Keratinocyte (primary cell): Measurements from ENCODE around the gene IFI35. TPM values are rescaled to one million over a fixed set of nuclear protein-coding genes. Genes with fewer than 3 reads are reported as not detected.
A peak's percentile ranks its signal among the peaks of the same experiment; 100 is the strongest.

Experiments used
- DNase-seq: peaks from one replicate; pipeline ENCODE4 v3.0.0-alpha.2; 2011; ENCODE audit warnings: low read depth, missing footprints, low spot score
- FAIRE-seq: peaks from 2 replicates; lab custom pipeline; 2011; peaks lifted over from hg19 to GRCh38; lab: Jason Lieb, UNC
- H2AFZ ChIP-seq: 2 replicates; pipeline ENCODE4 v1.6.0; 2012; ENCODE audit warnings: low read length, control low read depth, inconsistent platforms; ENCODE audit not compliant: control insufficient read depth
- H3K27ac ChIP-seq: 2 replicates; pipeline ENCODE4 v1.5.1; 2011; ENCODE audit warnings: low read length; ENCODE audit not compliant: control insufficient read depth, insufficient read depth
- H3K27me3 ChIP-seq: 3 replicates; pipeline ENCODE4 v1.6.0; 2011; ENCODE audit warnings: low read length; ENCODE audit not compliant: control insufficient read depth, insufficient read depth; ENCODE audit errors: extremely low read depth
- H3K36me3 ChIP-seq, 2 experiments: 2 replicates in 1 of 2; 3 replicates in 1 of 2; pipeline ENCODE4 v1.5.1; 2011; ENCODE audit warnings: low read length in 2 of 2, mild to moderate bottlenecking in 1 of 2; ENCODE audit not compliant: control insufficient read depth in 2 of 2, insufficient read depth in 2 of 2; ENCODE audit errors: extremely low read depth in 1 of 2
- H3K4me1 ChIP-seq: 3 replicates; pipeline ENCODE4 v1.5.1; 2011; ENCODE audit warnings: low read length; ENCODE audit not compliant: control insufficient read depth, insufficient read depth; ENCODE audit errors: extremely low read depth
- H3K4me2 ChIP-seq: 3 replicates; pipeline ENCODE4 v1.6.0; 2011; ENCODE audit warnings: low read depth, low read length; ENCODE audit not compliant: control insufficient read depth, insufficient read depth; ENCODE audit errors: extremely low read depth
- H3K4me3 ChIP-seq, 3 experiments: fragments of 200-600 bp in 1 of 3; sonication (generic) in 1 of 3; 2 replicates in 2 of 3; 3 replicates in 1 of 3; pipeline ENCODE4 v1.5.1; 2011 to 2016; ENCODE audit warnings: low read length in 3 of 3, mild to moderate bottlenecking in 3 of 3, control low read depth in 2 of 3, inconsistent platforms in 1 of 3, low read depth in 1 of 3, mixed read lengths in 1 of 3, mixed run types in 1 of 3, moderate library complexity in 1 of 3; ENCODE audit not compliant: control insufficient read depth in 2 of 3, insufficient read depth in 2 of 3; ENCODE audit errors: extremely low read depth in 1 of 3
- H3K79me2 ChIP-seq: 2 replicates; pipeline ENCODE4 v1.6.0; 2012; ENCODE audit warnings: low read length; ENCODE audit not compliant: control insufficient read depth, insufficient read depth
- H3K9ac ChIP-seq: 3 replicates; pipeline ENCODE4 v1.6.0; 2011; ENCODE audit warnings: low read length; ENCODE audit not compliant: control insufficient read depth, insufficient read depth; ENCODE audit errors: extremely low read depth
- H3K9me1 ChIP-seq: 3 replicates; pipeline ENCODE4 v1.6.0; 2011; ENCODE audit warnings: low read length; ENCODE audit not compliant: control insufficient read depth, insufficient read depth; ENCODE audit errors: extremely low read depth
- H3K9me3 ChIP-seq: 2 replicates; pipeline ENCODE4 v1.5.1; 2012; ENCODE audit warnings: low read depth, low read length; ENCODE audit not compliant: control insufficient read depth
- H4K20me1 ChIP-seq: 3 replicates; pipeline ENCODE4 v1.6.0; 2011; ENCODE audit warnings: low read length; ENCODE audit not compliant: control insufficient read depth, insufficient read depth; ENCODE audit errors: extremely low read depth
- EZH2 ChIP-seq: IDR thresholded peaks from one replicate; pipeline ENCODE4 v1.6.1; 2012; ENCODE audit warnings: inconsistent platforms, mild to moderate bottlenecking, low read length, moderate library complexity
- dilution Hi-C: fragments of 300-500 bp; cut with MboI; formaldehyde crosslinking; loops from one replicate; pipeline ENCODE4 v1.7.0; 2020; ENCODE audit warnings: low sequenced_read_pairs; ENCODE audit not compliant: extremely low pct_ligation_motif_present
- polyA plus RNA-seq, 5 experiments: library from polyadenylated mRNA; depleted of rRNA in 3 of 5; stranded (reverse) in 3 of 5; stranded (forward) in 1 of 5; unstranded in 1 of 5; fragments of >200 nt; gene quantifications; 1 replicate in 1 of 5; 2 replicates in 3 of 5; 3 replicates in 1 of 5; pipeline versions ENCODE4 v1.2.1 to v1.2.3, GENCODE V29; 2011 to 2012; ENCODE audit warnings: missing spikeins in 2 of 5, low read depth in 1 of 5, low replicate concordance in 1 of 5
- TF ChIP-seq, protein P1 (sequence below), 3 experiments: IDR thresholded peaks in 1 of 3; conservative IDR thresholded peaks in 1 of 3; optimal IDR thresholded peaks in 1 of 3; 2 replicates in 2 of 3; 3 replicates in 1 of 3; pipeline versions ENCODE3 to v1.5.1; 2011; ENCODE audit warnings: low read length in 3 of 3, mild to moderate bottlenecking in 3 of 3, moderate library complexity in 2 of 3, control low read depth in 1 of 3, inconsistent platforms in 1 of 3; ENCODE audit not compliant: insufficient read depth in 2 of 3; ENCODE audit errors: extremely low read depth in 1 of 3

The IFI35 gene
- polyA plus RNA-seq, 1 donor (not counting 4 experiments of a cell fraction or from before 2014, with no cell fraction given) = 27.6 TPM

DNA sequence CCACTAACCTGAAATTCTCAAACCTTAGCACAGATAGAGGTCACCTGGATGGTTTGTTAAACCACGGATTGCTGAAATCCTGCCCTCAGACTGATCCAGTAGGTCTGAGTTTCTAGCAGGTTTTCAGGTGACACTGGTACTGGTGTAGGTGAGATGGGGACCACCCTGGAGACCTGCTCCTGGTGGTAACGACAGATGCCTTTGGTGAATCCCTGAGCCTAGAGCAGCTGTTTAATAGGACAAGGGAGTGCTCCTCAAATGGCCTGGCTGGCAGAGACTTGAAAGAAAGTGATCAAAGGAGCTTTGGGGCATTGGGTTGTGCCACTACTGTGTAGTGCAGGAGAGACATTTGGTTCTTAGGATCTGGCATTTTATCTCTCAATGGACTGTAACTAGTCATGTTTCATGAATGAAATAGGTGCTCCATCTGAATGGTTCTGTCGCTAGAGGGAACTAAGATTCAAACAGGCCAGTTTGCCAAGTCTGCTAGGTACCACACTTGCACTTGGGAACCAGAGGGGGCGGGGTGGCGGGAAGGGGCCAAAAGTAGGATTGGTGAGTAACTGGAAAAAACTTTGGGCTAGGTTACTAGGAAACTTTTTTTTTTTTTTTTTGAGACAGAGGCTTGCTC is 2.9 kb upstream of the IFI35 start:
- Histone ChIP-seq H3K27me3 (no peaks in the 10 kb centered on the region), H3K27ac (peak overlapping the region; percentile 21), H3K79me2 (peaks cover 23% of the 10 kb centered on the region), H2AFZ (no peak overlapping the region), H3K9me3 (no peaks in the 10 kb centered on the region), H3K4me2 (no peak overlapping the region), H3K9me1 (no peaks in the 10 kb centered on the region), H3K9ac (no peak overlapping the region), H3K36me3 (peaks cover 25 to 35% of the 10 kb centered on the region in 2 experiments), H3K4me3 (no peak overlapping the region), H3K4me1 (peaks cover 26% of the 10 kb centered on the region), H4K20me1 (peaks cover 4% of the 10 kb centered on the region)
- TF ChIP-seq, protein P1, sequence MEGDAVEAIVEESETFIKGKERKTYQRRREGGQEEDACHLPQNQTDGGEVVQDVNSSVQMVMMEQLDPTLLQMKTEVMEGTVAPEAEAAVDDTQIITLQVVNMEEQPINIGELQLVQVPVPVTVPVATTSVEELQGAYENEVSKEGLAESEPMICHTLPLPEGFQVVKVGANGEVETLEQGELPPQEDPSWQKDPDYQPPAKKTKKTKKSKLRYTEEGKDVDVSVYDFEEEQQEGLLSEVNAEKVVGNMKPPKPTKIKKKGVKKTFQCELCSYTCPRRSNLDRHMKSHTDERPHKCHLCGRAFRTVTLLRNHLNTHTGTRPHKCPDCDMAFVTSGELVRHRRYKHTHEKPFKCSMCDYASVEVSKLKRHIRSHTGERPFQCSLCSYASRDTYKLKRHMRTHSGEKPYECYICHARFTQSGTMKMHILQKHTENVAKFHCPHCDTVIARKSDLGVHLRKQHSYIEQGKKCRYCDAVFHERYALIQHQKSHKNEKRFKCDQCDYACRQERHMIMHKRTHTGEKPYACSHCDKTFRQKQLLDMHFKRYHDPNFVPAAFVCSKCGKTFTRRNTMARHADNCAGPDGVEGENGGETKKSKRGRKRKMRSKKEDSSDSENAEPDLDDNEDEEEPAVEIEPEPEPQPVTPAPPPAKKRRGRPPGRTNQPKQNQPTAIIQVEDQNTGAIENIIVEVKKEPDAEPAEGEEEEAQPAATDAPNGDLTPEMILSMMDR (optimal IDR thresholded peaks at IDR 0.05 in 1 of 3, IDR thresholded peaks at IDR 0.05 in 1 of 3, conservative IDR thresholded peaks at IDR 0.05 in 1 of 3; ENCODE audit: extremely low read depth in 1 of 3, insufficient read depth in 2 of 3, low read length in 3 of 3) = peak in 2 of 3 experiments; percentile 39 to 43
- no peak for TF ChIP-seq EZH2
- no peak for FAIRE-seq
- dilution Hi-C loops = no loop called here
- DNase-seq = no peak

DNA sequence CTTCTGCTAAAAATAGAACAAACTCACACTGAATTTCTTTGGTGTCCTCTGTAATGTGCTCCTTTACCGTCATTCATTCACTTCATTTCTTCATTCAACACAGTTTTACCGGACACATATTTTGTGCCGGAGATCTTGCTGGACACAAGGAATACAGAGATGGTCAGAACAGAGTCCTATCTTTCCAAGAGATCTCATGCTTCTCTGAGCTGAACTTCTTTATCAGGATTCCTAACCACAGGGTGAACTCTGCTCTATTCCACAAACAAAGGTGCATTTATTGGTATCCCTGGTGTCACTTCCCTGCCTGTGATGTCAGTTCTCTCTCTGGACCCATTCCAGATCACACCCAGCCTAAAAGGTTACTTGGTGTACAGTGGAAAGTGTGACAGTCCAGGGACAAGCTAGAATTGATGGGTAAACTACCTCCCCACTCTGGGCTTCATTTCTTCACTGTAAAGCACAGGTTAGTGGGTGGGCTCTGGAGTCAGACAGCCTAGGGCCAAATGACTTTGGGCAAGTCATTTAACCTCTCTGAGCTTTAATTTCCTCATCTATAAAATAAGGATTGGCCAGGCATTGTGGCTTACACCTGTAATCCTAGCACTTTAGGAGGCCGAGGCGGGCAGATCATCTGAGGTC is 4.2 kb downstream of the IFI35 start:
- H3K4me3 ChIP-seq = no peak overlapping the region
- H2AFZ ChIP-seq = no peak overlapping the region
- H3K36me3 ChIP-seq = peaks cover 10 to 11% of the 10 kb centered on the region in 2 experiments
- H3K4me2 ChIP-seq = no peak overlapping the region
- H4K20me1 ChIP-seq = no peaks in the 10 kb centered on the region
- no peaks in the 10 kb centered on the region for H3K9me3 ChIP-seq
- H3K9ac ChIP-seq = no peak overlapping the region
- TF ChIP-seq, protein P1 (optimal IDR thresholded peaks at IDR 0.05 in 1 of 3, IDR thresholded peaks at IDR 0.05 in 1 of 3, conservative IDR thresholded peaks at IDR 0.05 in 1 of 3; ENCODE audit: extremely low read depth in 1 of 3, insufficient read depth in 2 of 3, low read length in 3 of 3) = no peak
- no peak for TF ChIP-seq EZH2
- no peak for FAIRE-seq
- no peaks in the 10 kb centered on the region for H3K79me2 ChIP-seq
- no peak overlapping the region for H3K27ac ChIP-seq
- dilution Hi-C loops = no loop called here
- no peaks in the 10 kb centered on the region for H3K9me1 ChIP-seq
- no peaks in the 10 kb centered on the region for H3K4me1 ChIP-seq
- DNase-seq = no peak
- H3K27me3 ChIP-seq = no peaks in the 10 kb centered on the region
